GM18498 (cell line): ENCODE measurements around the gene TICRR.
A peak's percentile ranks its signal among the peaks of the same experiment; 100 is the strongest.

Experiments used
- ATAC-seq: cut with Tn5 transposase; IDR thresholded peaks from one replicate; pipeline ENCODE4 v1.9.1; 2021; ENCODE audit warnings: mild to moderate bottlenecking, moderate library complexity; ENCODE audit not compliant: unreplicated experiment

Gene TICRR

GRCh38 chr15:89652131-89652530 is 76.9 kb downstream of the TICRR start:
- ATAC-seq: no peak

- ATAC-seq: no peak
These were observed 77.4 kb downstream of the TICRR start for GRCh38 chr15:89652666-89653065.

- no peak for ATAC-seq
These were observed 78.3 kb downstream of the TICRR start for GRCh38 chr15:89653578-89653977.

- ATAC-seq: no peak
These were observed 79.1 kb downstream of the TICRR start for GRCh38 chr15:89654301-89654761.

GRCh38 chr15:89654847-89655805 is 79.9 kb downstream of the TICRR start, which contains the start of gene KIF7:
TSS of gene KIF7 (minus strand) at chr15:89655467. CDS start at chr15:89652930, 2,537 bp downstream.
- ATAC-seq: peak; percentile 86

- ATAC-seq: no peak
These were observed 81.0 kb downstream of the TICRR start for GRCh38 chr15:89656116-89656815.

GRCh38 chr15:89657686-89658200 is 82.5 kb downstream of the TICRR start:
- ATAC-seq: no peak

GRCh38 chr15:89659295-89659694 is 84.0 kb downstream of the TICRR start:
- ATAC-seq: no peak

- no peak for ATAC-seq
These were observed 85.3 kb downstream of the TICRR start for GRCh38 chr15:89660556-89660955.

GRCh38 chr15:89662893-89663626 is 87.8 kb downstream of the TICRR start:
- no peak for ATAC-seq

GRCh38 chr15:89664441-89665350 is 89.4 kb downstream of the TICRR start:
- ATAC-seq: no peak

- no peak for ATAC-seq
These were observed 90.3 kb downstream of the TICRR start for GRCh38 chr15:89665449-89666181.

- ATAC-seq: no peak
These were observed 91.1 kb downstream of the TICRR start for GRCh38 chr15:89666184-89666857.

- ATAC-seq: no peak
These were observed 91.8 kb downstream of the TICRR start for GRCh38 chr15:89666858-89667705.

GRCh38 chr15:89667706-89667960 is 92.4 kb downstream of the TICRR start:
- no peak for ATAC-seq

GRCh38 chr15:89668171-89668570 is 92.9 kb downstream of the TICRR start:
- no peak for ATAC-seq

- no peak for ATAC-seq
These were observed 94.1 kb downstream of the TICRR start for GRCh38 chr15:89669309-89669865.

- ATAC-seq: no peak
These were observed 94.7 kb downstream of the TICRR start for GRCh38 chr15:89669941-89670340.
